SK-N-SH treated with all-trans-retinoic acid at 6 μM for 48 hours (cell line): Measurements from ENCODE around the gene HDDC3.

Experiments
- ATAC-seq: fragments of 200-7000 bp; cut with Tn5 transposase; 3 replicates; pipeline ENCODE4 v1.9.1; 2020; ENCODE audit warnings: mild to moderate bottlenecking, moderate library complexity
- ARNTL ChIP-seq: fragments of 450-650 bp; formaldehyde crosslinking; IDR thresholded peaks from 2 replicates; pipeline ENCODE4 v1.5.0; 2020; ENCODE audit warnings: low read depth, mild to moderate bottlenecking, moderate library complexity, borderline replicate concordance
- CREB5 ChIP-seq: fragments of 250-450 bp; sonication (Bioruptor Pico); IDR thresholded peaks from 2 replicates; pipeline ENCODE4 v1.5.1; 2020; ENCODE audit warnings: low read depth, mild to moderate bottlenecking, moderate library complexity
- CSDC2 ChIP-seq: fragments of 250-450 bp; sonication (Bioruptor Pico); IDR thresholded peaks from 2 replicates; pipeline ENCODE4 v1.5.0; 2020; ENCODE audit warnings: mild to moderate bottlenecking, moderate library complexity
- CSRNP3 ChIP-seq: fragments of 250-450 bp; sonication (Bioruptor Pico); IDR thresholded peaks from 2 replicates; pipeline ENCODE4 v1.5.1; 2021; ENCODE audit warnings: mild to moderate bottlenecking, moderate library complexity
- ISL1 ChIP-seq: fragments of 250-450 bp; sonication (Bioruptor Pico); IDR thresholded peaks from 2 replicates; pipeline ENCODE4 v2.1.2; 2022; ENCODE audit warnings: mild to moderate bottlenecking, moderate library complexity
- OSR1 ChIP-seq: fragments of 250-450 bp; sonication (Bioruptor Pico); IDR thresholded peaks from 2 replicates; pipeline ENCODE4 v1.8.0; 2022; ENCODE audit warnings: moderate library complexity, mild to moderate bottlenecking, inconsistent platforms
- PATZ1 ChIP-seq: fragments of 250-450 bp; sonication (Bioruptor Pico); IDR thresholded peaks from 2 replicates; pipeline ENCODE4 v1.8.0; 2020; ENCODE audit warnings: mild to moderate bottlenecking, moderate library complexity, borderline replicate concordance
- POU6F1 ChIP-seq: fragments of 250-450 bp; sonication (Bioruptor Pico); IDR thresholded peaks from 2 replicates; pipeline ENCODE4 v1.8.0; 2021; ENCODE audit warnings: low read depth, mild to moderate bottlenecking, moderate library complexity, borderline replicate concordance
- PPARA ChIP-seq: fragments of 250-450 bp; sonication (Bioruptor Pico); IDR thresholded peaks from 2 replicates; pipeline ENCODE4 v1.5.0; 2020; ENCODE audit warnings: mild to moderate bottlenecking, borderline replicate concordance
- RARB ChIP-seq: fragments of 250-450 bp; sonication (Bioruptor Pico); IDR thresholded peaks from 2 replicates; pipeline ENCODE4 v1.8.0; 2021; ENCODE audit warnings: mild to moderate bottlenecking, moderate library complexity
- SNAI2 ChIP-seq: fragments of 250-450 bp; sonication (Bioruptor Pico); IDR thresholded peaks from 2 replicates; pipeline ENCODE4 v1.5.0; 2020; ENCODE audit warnings: mild to moderate bottlenecking, moderate library complexity
- TCF4 ChIP-seq: fragments of 250-450 bp; sonication (Bioruptor Pico); IDR thresholded peaks from 2 replicates; pipeline ENCODE4 v1.8.0; 2021; ENCODE audit warnings: mild to moderate bottlenecking, moderate library complexity, borderline replicate concordance
- TOX ChIP-seq: fragments of 250-450 bp; sonication (Bioruptor Pico); IDR thresholded peaks from 2 replicates; pipeline ENCODE4 v1.8.0; 2021; ENCODE audit warnings: mild to moderate bottlenecking, moderate library complexity, borderline replicate concordance
- TSHZ2 ChIP-seq: fragments of 250-450 bp; sonication (Bioruptor Pico); IDR thresholded peaks from 2 replicates; pipeline ENCODE4 v1.5.0; 2020; ENCODE audit warnings: mild to moderate bottlenecking, moderate library complexity
- ZC3H10 ChIP-seq: fragments of 250-450 bp; sonication (Bioruptor Pico); IDR thresholded peaks from 2 replicates; pipeline ENCODE4 v1.5.1; 2021; ENCODE audit warnings: mild to moderate bottlenecking, moderate library complexity
- ZFP30 ChIP-seq: fragments of 450-650 bp; formaldehyde crosslinking; IDR thresholded peaks from 2 replicates; pipeline ENCODE4 v1.5.0; 2022; ENCODE audit warnings: mild to moderate bottlenecking, moderate library complexity
- ZNF565 ChIP-seq: fragments of 450-650 bp; formaldehyde crosslinking; conservative IDR thresholded peaks from 2 replicates; pipeline ENCODE4 v1.5.0; 2020; ENCODE audit warnings: low read depth, mild to moderate bottlenecking, moderate library complexity
- ZNF70 ChIP-seq: fragments of 450-650 bp; formaldehyde crosslinking; IDR thresholded peaks from 2 replicates; pipeline ENCODE4 v1.5.0; 2020; ENCODE audit warnings: mild to moderate bottlenecking, moderate library complexity
- ZNF8 ChIP-seq: fragments of 450-650 bp; formaldehyde crosslinking; IDR thresholded peaks from 2 replicates; pipeline ENCODE4 v1.5.0; 2020; ENCODE audit warnings: mild to moderate bottlenecking, moderate library complexity

The HDDC3 gene

GRCh38 chr15:90942354-90943120, 10.2 kb upstream of the HDDC3 start:
- ATAC-seq: no peak
- TF ChIP-seq OSR1 (no peak), TSHZ2 (no peak), ZC3H10 (CRISPR knock-in tag) (no peak), CSRNP3 (CRISPR knock-in tag) (no peak), ZNF70 (CRISPR knock-in tag) (no peak), ARNTL (CRISPR knock-in tag) (no peak), RARB (CRISPR knock-in tag) (no peak), CSDC2 (CRISPR knock-in tag) (no peak), ZNF8 (CRISPR knock-in tag) (no peak), CREB5 (CRISPR knock-in tag) (no peak), SNAI2 (CRISPR knock-in tag) (no peak), POU6F1 (CRISPR knock-in tag) (no peak)

- no peak for ATAC-seq
These were observed 8.7 kb upstream of the HDDC3 start for GRCh38 chr15:90941038-90941437.

More at GRCh38 chr15:90941038-90941437, 8.7 kb upstream of the HDDC3 start:
- TF ChIP-seq PPARA (CRISPR knock-in tag) (no peak), ZC3H10 (CRISPR knock-in tag) (no peak), ZFP30 (no peak), ZNF565 (no peak), ISL1 (CRISPR knock-in tag) (no peak), ZNF8 (CRISPR knock-in tag) (no peak), PATZ1 (CRISPR knock-in tag) (no peak), TOX (CRISPR knock-in tag) (no peak), OSR1 (no peak), POU6F1 (CRISPR knock-in tag) (no peak), TCF4 (CRISPR knock-in tag) (no peak), CSDC2 (CRISPR knock-in tag) (no peak), ARNTL (CRISPR knock-in tag) (no peak)
